Stimulated activated CD8-positive, alpha-beta memory T cell treated with anti-CD3 and anti-CD28 coated beads, Interleukin-15, amount 100 ng/mL, for 48 hours (primary cell): ENCODE results near the gene EDRF1.

Experiments
- DNase-seq, 2 donors: peaks; one replicate each; pipeline ENCODE4 v3.0.0-alpha.2; 2020; ENCODE audit warnings: low read depth in 2 of 2

The EDRF1 gene

GRCh38 chr10:125762692-125763648, 43.5 kb downstream of the EDRF1 start:
- no peak for DNase-seq

GRCh38 chr10:125765835-125766234, 46.3 kb downstream of the EDRF1 start:
- DNase-seq: no peak

GRCh38 chr10:125766511-125766910, 47.0 kb downstream of the EDRF1 start:
- DNase-seq: no peak

GRCh38 chr10:125768219-125768855, 48.8 kb downstream of the EDRF1 start:
- DNase-seq: no peak

- no peak for DNase-seq
These were observed 49.7 kb downstream of the EDRF1 start for GRCh38 chr10:125769175-125769574.

- no peak for DNase-seq
These were observed 51.3 kb downstream of the EDRF1 start for GRCh38 chr10:125770844-125771243.

GRCh38 chr10:125772112-125772863, 52.8 kb downstream of the EDRF1 start:
- DNase-seq: no peak

GRCh38 chr10:125772864-125773180, 53.3 kb downstream of the EDRF1 start:
- DNase-seq: no peak

- no peak for DNase-seq
These were observed 54.4 kb downstream of the EDRF1 start for GRCh38 chr10:125773687-125774543.

- DNase-seq: no peak
These were observed 55.2 kb downstream of the EDRF1 start for GRCh38 chr10:125774581-125775191.

- DNase-seq: no peak
These were observed 56.1 kb downstream of the EDRF1 start, which contains the start of gene MMP21 for GRCh38 chr10:125775491-125776106. TSS of gene MMP21 (minus strand) at chr10:125775821. CDS start at chr10:125775821, 0 bp downstream.

- DNase-seq: no peak
These were observed 58.3 kb downstream of the EDRF1 start for GRCh38 chr10:125777806-125778205.

GRCh38 chr10:125778556-125778955, 59.0 kb downstream of the EDRF1 start:
- DNase-seq: no peak

- DNase-seq: no peak
These were observed 60.2 kb downstream of the EDRF1 start for GRCh38 chr10:125779403-125780327.

GRCh38 chr10:125781374-125781773, 61.9 kb downstream of the EDRF1 start:
- no peak for DNase-seq

- no peak for DNase-seq
These were observed 62.5 kb downstream of the EDRF1 start for GRCh38 chr10:125782054-125782453.

- DNase-seq: no peak
These were observed 63.1 kb downstream of the EDRF1 start for GRCh38 chr10:125782616-125783015.

- no peak for DNase-seq
These were observed 63.9 kb downstream of the EDRF1 start for GRCh38 chr10:125783408-125783807.

GRCh38 chr10:125783957-125784356, 64.4 kb downstream of the EDRF1 start:
- no peak for DNase-seq
